Spleen (tissue), 7 donors: Measurements from ENCODE around the gene BAZ1B.

Experiments
- POLR2A ChIP-seq, 3 donors: fragments of 450-650 bp; IDR thresholded peaks; one replicate each; pipeline ENCODE4 v1.5.1; 2017; ENCODE audit warnings: antibody characterized with exemption in 3 of 3, mild to moderate bottlenecking in 1 of 3
- POLR2AphosphoS5 ChIP-seq, 3 donors: sonication (generic); formaldehyde crosslinking; IDR thresholded peaks; one replicate each; pipeline ENCODE4 v1.5.1; 2017; ENCODE audit warnings: antibody characterized with exemption in 3 of 3
- TF ChIP-seq, protein P1 (sequence below), 11 experiments: fragments of 200-600 bp in 7 of 11; fragments of 450-650 bp in 4 of 11; sonication (generic) in 4 of 11; IDR thresholded peaks in 8 of 11; conservative IDR thresholded peaks in 3 of 11; 1 replicate in 7 of 11; 2 replicates in 4 of 11; pipeline versions ENCODE4 v1.4.0 to v1.8.0; 2016 to 2021; ENCODE audit warnings: antibody characterized with exemption in 11 of 11, inconsistent platforms in 4 of 11, mild to moderate bottlenecking in 1 of 11
- donor health status: DM: no; HTN: no; CAD: no; lungs with moderate emphysema.
- donor health status: DM: no; HTN: no; CAD: no.
- donor health status: DM: no; HTN: no; CAD: no.

DNA sequence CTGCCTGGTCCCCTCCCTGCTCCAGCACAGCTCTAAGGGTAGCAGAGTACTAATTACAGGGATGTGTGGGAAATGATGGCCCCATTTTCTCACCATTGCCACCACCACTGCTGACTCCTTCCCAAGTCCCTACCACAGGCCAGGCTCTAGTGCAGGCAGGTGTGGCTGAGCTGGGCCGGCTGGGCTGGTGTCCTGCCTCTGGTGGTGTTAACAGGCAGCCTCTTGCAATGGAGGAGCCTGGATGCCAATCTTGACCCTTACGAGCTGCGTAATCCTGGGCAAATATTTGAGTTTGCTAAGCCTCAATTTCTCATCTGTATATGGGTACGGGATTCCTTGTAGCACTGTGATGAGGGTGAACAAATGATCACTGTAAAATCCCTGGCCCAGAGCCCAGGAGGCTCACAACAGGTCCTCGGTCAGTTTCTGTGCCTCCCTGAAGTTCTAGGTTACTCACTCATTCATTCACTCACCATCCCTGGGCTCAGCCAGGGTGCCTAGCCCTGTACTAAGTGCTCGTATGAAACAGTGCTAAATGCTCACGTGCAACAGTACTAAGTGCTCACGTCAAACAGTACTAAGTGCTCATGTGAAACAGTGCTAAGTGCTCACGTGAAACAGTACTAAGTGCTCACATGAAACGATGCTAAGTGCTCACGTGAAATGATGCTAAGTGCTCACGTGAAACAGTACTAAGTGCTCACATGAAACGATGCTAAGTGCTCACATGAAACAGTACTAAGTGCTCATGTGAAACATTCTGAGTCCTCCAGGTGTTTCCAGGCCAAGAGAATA is 90.9 kb downstream of the BAZ1B start:
- TF ChIP-seq, protein P1, sequence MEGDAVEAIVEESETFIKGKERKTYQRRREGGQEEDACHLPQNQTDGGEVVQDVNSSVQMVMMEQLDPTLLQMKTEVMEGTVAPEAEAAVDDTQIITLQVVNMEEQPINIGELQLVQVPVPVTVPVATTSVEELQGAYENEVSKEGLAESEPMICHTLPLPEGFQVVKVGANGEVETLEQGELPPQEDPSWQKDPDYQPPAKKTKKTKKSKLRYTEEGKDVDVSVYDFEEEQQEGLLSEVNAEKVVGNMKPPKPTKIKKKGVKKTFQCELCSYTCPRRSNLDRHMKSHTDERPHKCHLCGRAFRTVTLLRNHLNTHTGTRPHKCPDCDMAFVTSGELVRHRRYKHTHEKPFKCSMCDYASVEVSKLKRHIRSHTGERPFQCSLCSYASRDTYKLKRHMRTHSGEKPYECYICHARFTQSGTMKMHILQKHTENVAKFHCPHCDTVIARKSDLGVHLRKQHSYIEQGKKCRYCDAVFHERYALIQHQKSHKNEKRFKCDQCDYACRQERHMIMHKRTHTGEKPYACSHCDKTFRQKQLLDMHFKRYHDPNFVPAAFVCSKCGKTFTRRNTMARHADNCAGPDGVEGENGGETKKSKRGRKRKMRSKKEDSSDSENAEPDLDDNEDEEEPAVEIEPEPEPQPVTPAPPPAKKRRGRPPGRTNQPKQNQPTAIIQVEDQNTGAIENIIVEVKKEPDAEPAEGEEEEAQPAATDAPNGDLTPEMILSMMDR (IDR thresholded peaks at IDR 0.05 in 8 of 11, conservative IDR thresholded peaks at IDR 0.05 in 3 of 11): no peak
- TF ChIP-seq POLR2AphosphoS5 (IDR thresholded peaks at IDR 0.05) (no peak), POLR2A (IDR thresholded peaks at IDR 0.05) (no peak)
